HCT116 (cell line): Measurements from ENCODE around the gene GNG13. TPM values are rescaled to one million over a fixed set of nuclear protein-coding genes. Genes with fewer than 3 reads are reported as not detected.

ENCODE experiments used
- ATAC-seq: fragments of 200-7000 bp; cut with Tn5 transposase; 2 replicates; pipeline ENCODE4 v1.9.1; 2020; ENCODE audit warnings: mild to moderate bottlenecking, moderate library complexity
- BruUV-seq: library from RNA; stranded (reverse); fragments of 400-500 nt; replicated peaks from 2 replicates; lab custom pipeline; 2021; lab: Mats Ljungman, UMichigan
- CTCF ChIA-PET: fragments of 300-600 bp; sonication (Branson Sonifier 250); formaldehyde crosslinking; loops from one replicate; lab custom pipeline; 2021; ENCODE audit warnings: antibody characterized with exemption; lab: Charles Lee
- POLR2A ChIA-PET: fragments of 300-600, 350-600 bp; sonication (Branson Sonifier 250); formaldehyde crosslinking; loops from one replicate; lab custom pipeline; 2021; ENCODE audit warnings: antibody characterized with exemption; lab: Charles Lee
- RAD21 ChIA-PET, 2 experiments: fragments of 300-600 bp; sonication (Branson Sonifier 250); formaldehyde crosslinking; loops; one replicate each; lab custom pipeline; 2023; ENCODE audit warnings: low total read pairs in 2 of 2; ENCODE audit not compliant: uncharacterized antibody in 2 of 2, unreplicated experiment in 2 of 2, low non-redundant PET in 1 of 2; lab: Charles Lee
- DNase-seq: peaks from one replicate; pipeline ENCODE4 v3.0.0-alpha.2; 2010; ENCODE audit warnings: low read depth, low spot score
- H2AFZ ChIP-seq: fragments of 200-600 bp; shearing (Covaris generic), sonication (generic); 2 replicates; pipeline ENCODE4 v1.6.1; 2017; ENCODE audit warnings: low read depth, mixed run types, mixed read lengths, antibody characterized with exemption, low read length; ENCODE audit not compliant: poor library complexity, severe bottlenecking
- H3K27ac ChIP-seq: 2 replicates; pipeline ENCODE4 v1.5.1; 2012; ENCODE audit warnings: low read depth, low read length
- H3K27me3 ChIP-seq: fragments of 200-600 bp; sonication (generic); 2 replicates; pipeline ENCODE4 v1.6.1; 2016; ENCODE audit warnings: mixed run types, low read length, mixed read lengths; ENCODE audit not compliant: insufficient read depth
- H3K36me3 ChIP-seq, 2 experiments: fragments of 200-500 bp in 1 of 2; fragments of 200-600 bp in 1 of 2; sonication (Bioruptor generic) in 1 of 2; sonication (generic) in 1 of 2; 2 replicates each; pipeline versions ENCODE4 v1.5.1 to v1.6.1; 2014 to 2016; ENCODE audit warnings: low read length in 2 of 2, inconsistent platforms in 1 of 2, mixed read lengths in 1 of 2, mixed run types in 1 of 2; ENCODE audit not compliant: insufficient read depth in 2 of 2, control insufficient read depth in 1 of 2
- H3K4me1 ChIP-seq, 2 experiments: fragments of 200-600 bp in 1 of 2; sonication (generic) in 1 of 2; 2 replicates each; pipeline versions ENCODE4 v1.5.1 to v1.6.1; 2012 to 2017; ENCODE audit warnings: low read length in 2 of 2, inconsistent platforms in 1 of 2, mild to moderate bottlenecking in 1 of 2, mixed read lengths in 1 of 2, mixed run types in 1 of 2, moderate library complexity in 1 of 2; ENCODE audit not compliant: insufficient read depth in 2 of 2, control insufficient read depth in 1 of 2
- H3K4me2 ChIP-seq: fragments of 200-600 bp; sonication (generic); 2 replicates; pipeline ENCODE4 v1.6.1; 2017; ENCODE audit warnings: mixed run types, low read length, mixed read lengths
- H3K4me3 ChIP-seq, 2 experiments: fragments of 200-600 bp in 1 of 2; sonication (generic) in 1 of 2; replicated peaks in 1 of 2; 2 replicates each; pipeline ENCODE4 v1.5.1; 2011 to 2016; ENCODE audit warnings: low read length in 2 of 2, control low read depth in 1 of 2, low read depth in 1 of 2, mild to moderate bottlenecking in 1 of 2, mixed read lengths in 1 of 2, mixed run types in 1 of 2
- H3K79me2 ChIP-seq: fragments of 200-600 bp; sonication (generic); 2 replicates; pipeline ENCODE4 v1.6.1; 2017; ENCODE audit warnings: mild to moderate bottlenecking, mixed run types, low read length, moderate library complexity, mixed read lengths; ENCODE audit not compliant: insufficient read depth
- H3K9ac ChIP-seq: fragments of 200-600 bp; sonication (generic); 2 replicates; pipeline ENCODE4 v1.6.1; 2016; ENCODE audit warnings: low read length, mixed read lengths
- H3K9me2 ChIP-seq: fragments of 200-600 bp; sonication (generic), shearing (Covaris generic); 2 replicates; pipeline ENCODE4 v1.6.1; 2017; ENCODE audit warnings: mixed run types, mild to moderate bottlenecking, moderate library complexity; ENCODE audit not compliant: insufficient read depth
- H3K9me3 ChIP-seq, 2 experiments: fragments of 200-500 bp in 1 of 2; fragments of 200-600 bp in 1 of 2; sonication (Bioruptor generic) in 1 of 2; sonication (generic) in 1 of 2; 2 replicates each; pipeline ENCODE4 v1.6.1; 2014 to 2017; ENCODE audit warnings: low read length in 2 of 2, mixed read lengths in 2 of 2, inconsistent platforms in 1 of 2, low read depth in 1 of 2, mild to moderate bottlenecking in 1 of 2, mixed run types in 1 of 2, moderate library complexity in 1 of 2; ENCODE audit not compliant: control insufficient read depth in 1 of 2, insufficient read depth in 1 of 2
- H4K20me1 ChIP-seq: fragments of 200-600 bp; sonication (generic), shearing (Covaris generic); 2 replicates; pipeline ENCODE4 v1.6.1; 2017; ENCODE audit warnings: mixed run types, mild to moderate bottlenecking, moderate library complexity; ENCODE audit not compliant: insufficient read depth
- ATF3 ChIP-seq: IDR thresholded peaks from 2 replicates; pipeline ENCODE4 v1.6.1; 2012
- CBX3 ChIP-seq: IDR thresholded peaks from 2 replicates; pipeline ENCODE4 v1.6.1; 2012; ENCODE audit warnings: low read depth
- ELF1 ChIP-seq: IDR thresholded peaks from 2 replicates; pipeline ENCODE4 v1.6.1; 2012; ENCODE audit warnings: low read depth, borderline replicate concordance
- EZH2 ChIP-seq: fragments of 200-600 bp; sonication (generic); IDR thresholded peaks from 2 replicates; pipeline ENCODE4 v1.6.1; 2017; ENCODE audit warnings: antibody characterized with exemption, mixed run types
- FOSL1 ChIP-seq: IDR thresholded peaks from 2 replicates; pipeline ENCODE4 v1.6.1; 2012; ENCODE audit warnings: low read depth
- JUND ChIP-seq: IDR thresholded peaks from 2 replicates; pipeline ENCODE4 v1.6.1; 2012
- POLR2A ChIP-seq: IDR thresholded peaks from 2 replicates; pipeline ENCODE4 v1.7.0; 2011; ENCODE audit warnings: borderline replicate concordance; ENCODE audit not compliant: insufficient read depth, insufficient read length; ENCODE audit errors: extremely low read depth
- POLR2AphosphoS5 ChIP-seq: IDR thresholded peaks from 2 replicates; pipeline ENCODE4 v1.6.1; 2011; ENCODE audit warnings: mild to moderate bottlenecking, low read depth, low read length, moderate library complexity
- SIN3A ChIP-seq: IDR thresholded peaks from 2 replicates; pipeline ENCODE4 v1.6.1; 2012; ENCODE audit warnings: low read depth
- ZBTB33 ChIP-seq: IDR thresholded peaks from 2 replicates; pipeline ENCODE4 v1.6.1; 2011; ENCODE audit warnings: mild to moderate bottlenecking, low read length, moderate library complexity; ENCODE audit not compliant: insufficient replicate concordance; ENCODE audit errors: extremely low read depth
- ZFX ChIP-seq: fragments of 450-650 bp; IDR thresholded peaks from 2 replicates; pipeline ENCODE4 v1.6.1; 2017
- ZNF274 ChIP-seq: fragments of 200-500 bp; sonication (Bioruptor generic); IDR thresholded peaks from 2 replicates; pipeline ENCODE4 v1.6.1; 2014; ENCODE audit warnings: mild to moderate bottlenecking, low read depth, low read length, inconsistent platforms
- intact Hi-C: fragments of 100-400 bp; cut with micrococcal nuclease; formaldehyde crosslinking; loops from 2 replicates; pipeline ENCODE4 v1.10.0; 2022
- total RNA-seq: library from RNA; stranded (reverse); gene quantifications from one replicate; pipeline ENCODE4 v1.2.1, GENCODE V29; 2021; ENCODE audit not compliant: unreplicated experiment
- TF ChIP-seq, protein P1 (sequence below): IDR thresholded peaks from 2 replicates; pipeline ENCODE4 v1.6.1; 2012; ENCODE audit warnings: low read depth
- TF ChIP-seq, protein P2 (sequence below): IDR thresholded peaks from 2 replicates; pipeline ENCODE4 v1.6.1; 2012

The GNG13 gene
- total RNA-seq, 1 experiment from 2014 or later = not detected

DNA sequence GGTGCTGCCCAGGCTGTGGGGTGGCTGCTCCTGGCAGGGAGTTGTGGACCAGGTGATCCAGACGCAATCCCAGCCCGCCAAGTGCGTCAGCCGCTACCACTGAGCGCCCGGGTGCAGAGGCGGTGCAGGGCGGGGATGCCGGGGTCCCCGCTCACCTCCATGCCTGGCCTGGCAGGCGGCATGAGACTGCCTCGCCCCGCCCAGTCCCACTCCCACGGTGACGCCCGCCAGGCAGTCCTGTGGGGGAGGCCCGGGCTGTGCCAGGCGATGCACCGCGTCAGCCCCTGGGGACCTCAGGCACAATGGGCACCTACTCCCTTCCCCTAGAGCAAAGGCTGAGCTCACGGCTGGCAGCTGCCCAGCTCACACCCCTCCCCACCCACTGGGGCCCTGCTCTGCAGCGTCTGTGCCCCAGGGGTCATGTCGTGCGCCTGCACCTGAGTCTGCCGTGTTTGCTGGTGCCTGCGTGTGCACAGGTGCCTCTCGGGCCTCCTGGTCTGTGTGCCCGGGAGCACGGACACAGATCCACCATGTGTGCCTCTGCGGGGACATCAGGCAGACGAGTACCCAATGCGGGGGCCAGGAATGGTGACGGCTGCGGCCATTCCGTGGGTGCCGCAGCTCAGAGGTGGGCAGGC lies 17.6 kb downstream of the GNG13 start (continued):
- TF ChIP-seq, protein P1, sequence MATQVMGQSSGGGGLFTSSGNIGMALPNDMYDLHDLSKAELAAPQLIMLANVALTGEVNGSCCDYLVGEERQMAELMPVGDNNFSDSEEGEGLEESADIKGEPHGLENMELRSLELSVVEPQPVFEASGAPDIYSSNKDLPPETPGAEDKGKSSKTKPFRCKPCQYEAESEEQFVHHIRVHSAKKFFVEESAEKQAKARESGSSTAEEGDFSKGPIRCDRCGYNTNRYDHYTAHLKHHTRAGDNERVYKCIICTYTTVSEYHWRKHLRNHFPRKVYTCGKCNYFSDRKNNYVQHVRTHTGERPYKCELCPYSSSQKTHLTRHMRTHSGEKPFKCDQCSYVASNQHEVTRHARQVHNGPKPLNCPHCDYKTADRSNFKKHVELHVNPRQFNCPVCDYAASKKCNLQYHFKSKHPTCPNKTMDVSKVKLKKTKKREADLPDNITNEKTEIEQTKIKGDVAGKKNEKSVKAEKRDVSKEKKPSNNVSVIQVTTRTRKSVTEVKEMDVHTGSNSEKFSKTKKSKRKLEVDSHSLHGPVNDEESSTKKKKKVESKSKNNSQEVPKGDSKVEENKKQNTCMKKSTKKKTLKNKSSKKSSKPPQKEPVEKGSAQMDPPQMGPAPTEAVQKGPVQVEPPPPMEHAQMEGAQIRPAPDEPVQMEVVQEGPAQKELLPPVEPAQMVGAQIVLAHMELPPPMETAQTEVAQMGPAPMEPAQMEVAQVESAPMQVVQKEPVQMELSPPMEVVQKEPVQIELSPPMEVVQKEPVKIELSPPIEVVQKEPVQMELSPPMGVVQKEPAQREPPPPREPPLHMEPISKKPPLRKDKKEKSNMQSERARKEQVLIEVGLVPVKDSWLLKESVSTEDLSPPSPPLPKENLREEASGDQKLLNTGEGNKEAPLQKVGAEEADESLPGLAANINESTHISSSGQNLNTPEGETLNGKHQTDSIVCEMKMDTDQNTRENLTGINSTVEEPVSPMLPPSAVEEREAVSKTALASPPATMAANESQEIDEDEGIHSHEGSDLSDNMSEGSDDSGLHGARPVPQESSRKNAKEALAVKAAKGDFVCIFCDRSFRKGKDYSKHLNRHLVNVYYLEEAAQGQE = no peak

DNA sequence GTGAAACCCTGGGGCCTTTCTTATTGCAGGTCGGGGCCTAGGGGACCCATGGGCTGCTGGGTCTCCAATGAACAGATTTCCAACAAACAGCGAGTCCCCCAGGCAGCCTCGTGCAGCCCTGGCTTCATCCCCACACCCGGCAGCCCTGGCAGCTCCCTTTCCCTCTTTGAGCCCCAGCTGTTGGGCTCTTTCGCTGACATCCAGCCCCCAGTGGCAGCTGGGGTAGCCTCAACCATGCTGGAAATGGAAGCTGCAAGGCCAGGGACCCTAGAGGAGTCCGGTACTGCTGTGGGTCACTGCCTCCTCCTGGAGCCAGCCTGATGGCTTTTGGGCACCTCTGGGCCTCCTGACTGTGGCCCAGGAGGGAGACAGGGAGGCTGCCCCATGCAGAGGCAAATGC lies 18.3 kb downstream of the GNG13 start:
- no TSS peak for BruUV-seq
- intact Hi-C loops = no loop called here

More for the DNA sequence above, 18.3 kb downstream of the GNG13 start:
- no peak overlapping the region for H2AFZ ChIP-seq
- H3K79me2 ChIP-seq = peaks cover 15% of the 10 kb centered on the region
- ATAC-seq = no peak
- H3K9me3 ChIP-seq = no peaks in the 10 kb centered on the region
- H3K4me1 ChIP-seq = peaks cover 15 to 42% of the 10 kb centered on the region in 2 experiments
- no peak overlapping the region for H3K4me2 ChIP-seq
- ChIA-PET POLR2A (no interaction called here), CTCF (no interaction called here), RAD21 (no interaction called here)
- H3K27ac ChIP-seq = no peak overlapping the region
- H3K4me3 ChIP-seq = no peak overlapping the region
- no peak for TF ChIP-seq CBX3
- TF ChIP-seq POLR2A = no peak
- TF ChIP-seq ELF1 = no peak
- no peak for TF ChIP-seq POLR2AphosphoS5
- TF ChIP-seq SIN3A = no peak
- no peak for TF ChIP-seq ZFX
- TF ChIP-seq FOSL1 = no peak
- no peak for TF ChIP-seq ZBTB33
- TF ChIP-seq EZH2 = no peak
- no peak for TF ChIP-seq JUND
- TF ChIP-seq, protein P2, sequence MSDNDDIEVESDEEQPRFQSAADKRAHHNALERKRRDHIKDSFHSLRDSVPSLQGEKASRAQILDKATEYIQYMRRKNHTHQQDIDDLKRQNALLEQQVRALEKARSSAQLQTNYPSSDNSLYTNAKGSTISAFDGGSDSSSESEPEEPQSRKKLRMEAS = no peak
- no peak for TF ChIP-seq ATF3
- TF ChIP-seq ZNF274 = no peak
- H3K36me3 ChIP-seq = peaks cover 5 to 15% of the 10 kb centered on the region in 2 experiments; a peak in 3 of 4 replicates
- H3K9me2 ChIP-seq = no peaks in the 10 kb centered on the region
- no peak for DNase-seq
- no peaks in the 10 kb centered on the region for H4K20me1 ChIP-seq
- no peaks in the 10 kb centered on the region for H3K27me3 ChIP-seq
- H3K9ac ChIP-seq = no peak overlapping the region
